K562 (cell line): ENCODE data around the gene KRTAP5-4. TPM values are rescaled to one million over a fixed set of nuclear protein-coding genes. Genes with fewer than 3 reads are reported as not detected.

ENCODE experiments used
- BCOR ChIP-seq: fragments of 450-650 bp; IDR thresholded peaks from 2 replicates; pipeline ENCODE4 v1.6.1; 2016
- CAMTA2 ChIP-seq: fragments of 250-450 bp; sonication (Bioruptor Pico); conservative IDR thresholded peaks from 2 replicates; pipeline ENCODE4 v1.5.1; 2022
- CREM ChIP-seq: IDR thresholded peaks from 2 replicates; pipeline ENCODE4 v1.6.1; 2014; ENCODE audit warnings: antibody characterized with exemption, low read depth
- ESRRA ChIP-seq: fragments of 450-650 bp; IDR thresholded peaks from 2 replicates; pipeline ENCODE4 v1.6.1; 2014; ENCODE audit warnings: low read depth, mild to moderate bottlenecking, moderate library complexity, borderline replicate concordance
- FOXK2 ChIP-seq, 2 experiments: fragments of 450-650 bp; IDR thresholded peaks in 1 of 2; conservative IDR thresholded peaks in 1 of 2; 2 replicates each; pipeline ENCODE4 v1.6.1; 2016; ENCODE audit warnings: low read depth in 2 of 2, mild to moderate bottlenecking in 1 of 2
- HNRNPH1 ChIP-seq: fragments of 200-400 bp; formaldehyde crosslinking; optimal IDR thresholded peaks from 2 replicates; pipeline ENCODE3; 2017; ENCODE audit warnings: low read depth, mild to moderate bottlenecking, low read length, moderate library complexity
- KDM2B ChIP-seq: fragments of 250-450 bp; sonication (Bioruptor Pico); IDR thresholded peaks from 2 replicates; pipeline ENCODE4 v1.8.0; 2021; ENCODE audit warnings: mild to moderate bottlenecking, moderate library complexity
- MBD1 ChIP-seq: fragments of 250-450 bp; sonication (Bioruptor Pico); IDR thresholded peaks from 2 replicates; pipeline ENCODE4 v1.8.0; 2022; ENCODE audit warnings: inconsistent platforms
- MEF2D ChIP-seq: conservative IDR thresholded peaks from 2 replicates; pipeline ENCODE4 v1.6.1; 2016; ENCODE audit warnings: low read depth, missing genetic modification characterization, missing compliant biosample characterization
- PHF8 ChIP-seq: fragments of 200-600 bp; sonication (generic); IDR thresholded peaks from 2 replicates; pipeline ENCODE4 v1.6.1; 2012; ENCODE audit warnings: mixed run types, mild to moderate bottlenecking, inconsistent platforms, low read length, moderate library complexity, borderline replicate concordance
- RAD21 ChIP-seq, 2 experiments: fragments of 250-450 bp in 1 of 2; fragments of 450-650 bp in 1 of 2; sonication (Bioruptor Pico) in 1 of 2; formaldehyde crosslinking in 1 of 2; IDR thresholded peaks in 1 of 2; conservative IDR thresholded peaks in 1 of 2; 2 replicates each; pipeline versions ENCODE4 v1.4.0 to v1.8.0; 2020 to 2022; ENCODE audit warnings: mild to moderate bottlenecking in 2 of 2, moderate library complexity in 1 of 2
- RBM25 ChIP-seq: fragments of 200-400 bp; formaldehyde crosslinking; IDR thresholded peaks from 2 replicates; pipeline ENCODE4 v1.6.1; 2018; ENCODE audit warnings: low read length, low read depth, moderate library complexity; ENCODE audit not compliant: severe bottlenecking
- STAG1 ChIP-seq: sonication (generic); formaldehyde crosslinking; IDR thresholded peaks from 2 replicates; pipeline ENCODE4 v1.5.0; 2020; ENCODE audit warnings: missing genetic modification reagents, borderline replicate concordance
- TARDBP ChIP-seq: fragments of 450-650 bp; IDR thresholded peaks from 2 replicates; pipeline ENCODE4 v1.6.1; 2016
- ZBTB7A ChIP-seq: IDR thresholded peaks from 2 replicates; pipeline ENCODE4 v1.6.1; 2011; ENCODE audit warnings: low read depth, mild to moderate bottlenecking, low read length, moderate library complexity, borderline replicate concordance; ENCODE audit not compliant: control insufficient read depth
- ZNF174 ChIP-seq: fragments of 250-450 bp; sonication (Bioruptor Pico); IDR thresholded peaks from 2 replicates; pipeline ENCODE4 v1.4.0; 2020; ENCODE audit warnings: mild to moderate bottlenecking
- ZNF311 ChIP-seq: fragments of 250-450 bp; sonication (Bioruptor Pico); IDR thresholded peaks from 2 replicates; pipeline ENCODE4 v1.4.0; 2020; ENCODE audit warnings: mild to moderate bottlenecking, moderate library complexity
- ZNF511 ChIP-seq: sonication (generic); formaldehyde crosslinking; IDR thresholded peaks from 2 replicates; pipeline ENCODE4 v1.8.0; 2022; ENCODE audit warnings: mild to moderate bottlenecking, missing genetic modification reagents
- ZNF584 ChIP-seq: fragments of 200-800 bp; sonication (Bioruptor generic); IDR thresholded peaks from 2 replicates; pipeline ENCODE4 v1.6.1; 2016; ENCODE audit warnings: low read depth, mild to moderate bottlenecking, missing genetic modification characterization, missing compliant biosample characterization
- ZNF75A ChIP-seq: fragments of 450-650 bp; formaldehyde crosslinking; IDR thresholded peaks from 2 replicates; pipeline ENCODE4 v1.4.0; 2020; ENCODE audit warnings: mild to moderate bottlenecking
- ZNF76 ChIP-seq: fragments of 250-450 bp; sonication (Bioruptor Pico); IDR thresholded peaks from 2 replicates; pipeline ENCODE4 v1.4.0; 2020; ENCODE audit warnings: mild to moderate bottlenecking, moderate library complexity, borderline replicate concordance
- ZNF77 ChIP-seq: fragments of 250-450 bp; sonication (Bioruptor Pico); IDR thresholded peaks from 2 replicates; pipeline ENCODE4 v1.5.0; 2020
- polyA plus RNA-seq, 8 experiments: library from polyadenylated mRNA; depleted of rRNA in 4 of 8; stranded (reverse) in 5 of 8; unstranded in 3 of 8; fragments of >200 nt; fragmentation: Nextera tagmentation in 2 of 8; fragmentation: Illumina TruSeq in 1 of 8; extraction: Ambion mirVana in 2 of 8; extraction: Trizol in 1 of 8; gene quantifications; 2 replicates each; pipeline versions ENCODE4 v1.2.1 to v1.2.3, GENCODE V29; 2011 to 2014; ENCODE audit warnings: inconsistent platforms in 1 of 8, missing spikeins in 1 of 8
- total RNA-seq, 7 experiments: library from RNA; depleted of rRNA in 6 of 7; stranded (reverse); fragments of >200 nt in 6 of 7; fragmentation: Illumina TruSeq in 2 of 7; extraction: Trizol in 2 of 7; gene quantifications; 2 replicates each; pipeline versions ENCODE4 v1.2.1 to v1.2.3, GENCODE V29; 2011 to 2021; ENCODE audit warnings: low replicate concordance in 1 of 7

Gene KRTAP5-4
- total and polyA plus RNA-seq, 9 of the 15 experiments (the other 6 are each of a cell fraction or from before 2014, with no cell fraction given) = not detected

- TF ChIP-seq RBM25 (no peak), ZNF511 (CRISPR knock-in tag) (0 out of 2 replicates have a peak, but pooled peaks have one; percentile 27), HNRNPH1 (no peak), ZBTB7A (no peak; the same call in 1 of the 2 replicates), RAD21 (CRISPR knock-in tag; conservative IDR thresholded peaks at IDR 0.05 in 1 of 2, IDR thresholded peaks at IDR 0.05 in 1 of 2) (peak; percentile 38 to 69; a peak in 3 of 4 replicates), ZNF75A (CRISPR knock-in tag) (no peak), TARDBP (no peak), KDM2B (CRISPR knock-in tag) (no peak), CREM (no peak), ZNF76 (CRISPR knock-in tag) (no peak), ESRRA (no peak), ZNF77 (no peak), FOXK2 (conservative IDR thresholded peaks at IDR 0.05 in 1 of 2, IDR thresholded peaks at IDR 0.05 in 1 of 2; ENCODE audit: low read depth in 2 of 2) (no peak), CAMTA2 (CRISPR knock-in tag) (no peak), ZNF174 (CRISPR knock-in tag) (no peak), MBD1 (CRISPR knock-in tag) (no peak), STAG1 (CRISPR knock-in tag) (peak; percentile 47; the same call in 1 of the 2 replicates), MEF2D (tag) (no peak), ZNF584 (no peak), BCOR (no peak), PHF8 (no peak), ZNF311 (CRISPR knock-in tag) (no peak)
Observed at GRCh38 chr11:1628506-1629325, 6.8 kb upstream of the KRTAP5-4 start (continued).
